Measurements from ENCODE around the gene DNAJC19.

DNAJC19 gene

DNA sequence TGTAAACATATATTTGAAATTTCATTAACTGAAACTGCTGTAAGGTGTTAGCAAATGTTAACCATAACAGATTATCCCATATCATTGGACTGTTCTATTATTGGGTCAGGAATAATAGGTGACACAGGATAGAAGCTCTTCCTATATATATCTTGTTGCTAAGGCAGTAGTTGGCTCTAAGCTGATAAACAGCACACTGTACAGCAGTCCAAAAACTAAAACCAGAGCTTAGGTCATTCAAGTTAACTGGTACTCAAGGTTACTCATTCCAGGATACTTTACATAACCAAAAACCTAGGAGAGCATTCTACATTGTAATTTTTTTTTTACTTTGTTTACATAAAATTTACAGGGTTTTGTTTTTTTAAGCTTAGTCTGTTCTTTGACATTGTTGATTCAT is 8.9 kb downstream of the DNAJC19 start:
- ATAC-seq, result no peak
- Mint-ChIP-seq H3K27ac (no peak overlapping the region), H3K4me1 (no peaks in the 10 kb centered on the region), H3K4me3 (no peak overlapping the region), H3K9me3 (no peaks in the 10 kb centered on the region), H3K36me3 (peaks cover 16% of the 10 kb centered on the region), H3K27me3 (no peaks in the 10 kb centered on the region)

DNA sequence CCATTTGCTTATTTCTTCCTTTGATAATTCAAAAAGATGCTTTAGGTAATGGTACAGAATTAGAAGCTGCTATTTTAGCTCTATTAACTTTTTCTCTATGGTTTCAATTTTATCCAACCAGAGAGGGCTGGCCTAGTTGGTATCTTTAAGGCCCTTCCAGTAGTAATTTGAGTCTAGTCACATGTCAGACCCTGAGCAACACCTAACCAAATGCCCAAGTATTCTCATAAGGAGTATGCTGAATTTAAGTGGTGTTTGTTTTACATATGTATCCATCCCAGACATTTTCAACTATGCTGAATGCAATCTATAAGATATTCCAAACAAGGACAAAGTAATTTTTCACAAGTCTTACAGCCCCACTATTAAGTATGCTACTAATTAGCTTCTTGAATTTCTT is 9.6 kb downstream of the DNAJC19 start:
- Mint-ChIP-seq H3K36me3 (peaks cover 16% of the 10 kb centered on the region), H3K4me3 (no peak overlapping the region), H3K4me1 (no peaks in the 10 kb centered on the region), H3K27me3 (no peaks in the 10 kb centered on the region), H3K9me3 (no peaks in the 10 kb centered on the region), H3K27ac (no peak overlapping the region)
- ATAC-seq, result no peak

DNA sequence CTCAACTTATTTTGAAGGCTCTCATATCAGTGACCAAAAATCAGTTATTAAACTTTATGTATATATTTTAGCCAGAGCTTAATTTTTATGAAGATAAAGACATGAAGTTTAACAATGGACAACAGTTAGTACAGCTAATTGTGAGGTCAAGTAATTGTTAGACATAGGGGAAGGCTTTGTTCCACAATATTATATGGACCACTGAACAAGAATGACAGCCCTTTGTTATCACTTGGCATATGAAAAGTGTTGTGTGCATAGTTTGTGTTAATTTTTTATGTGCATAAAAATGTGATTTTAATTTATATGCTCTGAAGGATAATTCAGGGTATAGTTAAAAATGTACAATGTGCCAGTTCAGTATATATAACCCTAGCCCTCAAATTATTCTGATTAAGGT is 12.0 kb downstream of the DNAJC19 start:
- no peaks in the 10 kb centered on the region for H3K9me3 Mint-ChIP-seq
- H3K27ac Mint-ChIP-seq, result no peak overlapping the region
- peaks cover 16% of the 10 kb centered on the region for H3K36me3 Mint-ChIP-seq

DNA sequence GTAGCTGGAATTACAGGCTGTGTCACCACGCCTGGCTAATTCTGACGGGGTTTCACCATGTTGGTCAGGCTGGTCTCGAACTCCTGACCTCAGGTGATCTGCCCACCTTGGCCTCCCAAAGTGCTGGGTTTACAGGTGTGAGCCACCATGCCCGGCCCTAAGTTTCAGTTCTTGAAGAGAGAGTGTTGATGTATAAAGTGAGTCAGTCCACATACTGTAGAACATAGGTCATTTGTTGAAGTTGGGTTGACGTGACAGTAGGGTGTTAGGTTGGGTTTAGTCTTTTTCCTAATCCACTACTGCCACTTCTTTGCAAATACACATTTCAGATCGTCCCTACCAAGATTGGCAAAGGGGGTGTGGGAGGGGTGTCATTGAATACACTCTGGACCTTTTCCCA is 15.2 kb downstream of the DNAJC19 start:
- Mint-ChIP-seq H3K4me1 (peaks cover 12% of the 10 kb centered on the region), H3K27ac (no peak overlapping the region), H3K9me3 (no peaks in the 10 kb centered on the region), H3K27me3 (no peaks in the 10 kb centered on the region), H3K4me3 (no peak overlapping the region), H3K36me3 (peaks cover 16% of the 10 kb centered on the region)
- ATAC-seq, result peak; percentile 12

More for the DNA sequence above, 12.0 kb downstream of the DNAJC19 start:
- Mint-ChIP-seq H3K27me3 (no peaks in the 10 kb centered on the region), H3K4me1 (peaks cover 6% of the 10 kb centered on the region), H3K4me3 (no peak overlapping the region)
- ATAC-seq, result no peak

DNA sequence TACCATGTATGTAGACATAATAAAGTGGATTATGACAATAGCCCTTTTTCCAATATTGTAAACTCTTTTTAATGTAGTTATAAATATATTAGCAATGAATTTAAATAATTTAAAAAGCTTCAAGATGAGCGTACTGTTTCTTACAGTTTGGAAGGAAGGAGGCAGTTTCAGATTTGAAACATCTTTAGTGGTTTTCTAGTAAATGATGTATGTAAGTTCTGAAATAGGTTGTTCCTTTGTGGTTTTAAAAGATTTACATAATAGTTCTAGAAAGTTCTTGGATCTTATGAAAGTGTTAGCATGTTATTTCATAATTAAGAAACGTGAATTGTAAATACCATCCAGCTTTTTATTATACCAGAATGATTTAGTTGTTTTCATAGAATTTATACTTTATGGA is 16.0 kb downstream of the DNAJC19 start:
- Mint-ChIP-seq H3K27me3 (no peaks in the 10 kb centered on the region), H3K36me3 (peaks cover 17% of the 10 kb centered on the region), H3K4me3 (no peak overlapping the region), H3K27ac (no peak overlapping the region), H3K9me3 (no peaks in the 10 kb centered on the region), H3K4me1 (peaks cover 12% of the 10 kb centered on the region)
- ATAC-seq, result no peak

DNA sequence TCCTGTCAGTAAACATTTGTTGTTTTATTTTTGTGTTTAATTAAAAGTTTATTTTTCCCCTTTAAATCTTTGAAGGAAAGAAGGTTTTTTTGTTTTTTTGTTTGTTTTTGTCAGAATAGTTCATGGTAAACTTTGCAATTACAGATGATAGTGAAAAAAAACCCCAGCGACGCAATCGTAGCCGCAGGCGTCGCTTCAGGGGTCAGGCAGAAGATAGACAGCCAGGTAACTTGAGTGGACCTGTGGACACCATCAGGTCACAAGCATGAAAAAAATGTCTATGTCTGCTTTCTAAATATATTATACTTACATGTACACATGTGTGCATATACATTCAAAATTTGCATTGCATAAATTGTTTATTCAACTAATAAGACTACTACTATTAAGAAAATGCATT is 18.6 kb downstream of the DNAJC19 start:
- H3K27me3 Mint-ChIP-seq, result no peaks in the 10 kb centered on the region
- no peaks in the 10 kb centered on the region for H3K9me3 Mint-ChIP-seq
- H3K36me3 Mint-ChIP-seq, result peaks cover 16% of the 10 kb centered on the region
- H3K4me3 Mint-ChIP-seq, result no peak overlapping the region
- no peak for ATAC-seq
- H3K4me1 Mint-ChIP-seq, result peaks cover 12% of the 10 kb centered on the region
- no peak overlapping the region for H3K27ac Mint-ChIP-seq

DNA sequence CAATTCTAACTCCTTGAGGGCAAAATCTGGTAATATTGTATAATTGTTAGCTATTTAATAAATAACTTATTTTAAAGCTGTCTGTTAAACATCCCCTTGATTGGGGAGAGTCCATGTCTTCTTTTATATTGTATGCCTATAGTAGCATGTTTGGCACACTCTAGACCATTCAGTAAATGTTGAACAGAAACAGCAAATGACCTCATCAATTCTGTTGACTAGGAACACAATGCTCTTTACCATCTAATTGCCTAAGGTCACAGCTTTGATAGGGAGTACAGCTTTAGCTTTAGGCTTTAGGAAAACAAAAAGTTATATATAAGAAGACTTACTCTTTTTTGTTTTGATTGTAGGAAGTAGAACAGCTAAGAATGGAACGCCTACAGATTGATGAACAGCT is 27.0 kb downstream of the DNAJC19 start:
- H3K4me3 Mint-ChIP-seq, result no peak overlapping the region
- H3K4me1 Mint-ChIP-seq, result no peaks in the 10 kb centered on the region
- peaks cover 43% of the 10 kb centered on the region for H3K36me3 Mint-ChIP-seq
- no peak overlapping the region for H3K27ac Mint-ChIP-seq
- no peaks in the 10 kb centered on the region for H3K9me3 Mint-ChIP-seq
- ATAC-seq, result no peak
- H3K27me3 Mint-ChIP-seq, result no peaks in the 10 kb centered on the region

DNA sequence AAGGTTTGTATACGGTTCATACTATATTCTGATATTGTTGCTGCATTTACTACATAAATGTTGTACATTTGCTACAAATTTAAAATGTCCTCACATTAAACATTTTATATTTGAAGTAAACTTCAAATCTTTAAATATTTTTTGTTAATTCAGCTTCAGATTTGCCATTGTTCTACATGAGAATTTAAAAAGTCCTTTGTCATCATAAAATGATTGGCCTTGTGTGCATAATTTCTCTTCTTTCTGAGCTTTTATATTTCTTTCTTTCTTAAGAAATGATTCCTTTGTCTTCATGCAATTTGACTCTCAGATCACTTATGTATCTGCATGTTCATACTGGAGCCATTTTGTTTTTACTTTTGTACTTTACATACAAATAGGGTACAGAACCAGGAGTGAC is 28.0 kb downstream of the DNAJC19 start:
- Mint-ChIP-seq H3K27me3 (no peaks in the 10 kb centered on the region), H3K4me3 (no peak overlapping the region), H3K27ac (no peak overlapping the region), H3K9me3 (no peaks in the 10 kb centered on the region), H3K4me1 (no peaks in the 10 kb centered on the region), H3K36me3 (peaks cover 48% of the 10 kb centered on the region)
- no peak for ATAC-seq

DNA sequence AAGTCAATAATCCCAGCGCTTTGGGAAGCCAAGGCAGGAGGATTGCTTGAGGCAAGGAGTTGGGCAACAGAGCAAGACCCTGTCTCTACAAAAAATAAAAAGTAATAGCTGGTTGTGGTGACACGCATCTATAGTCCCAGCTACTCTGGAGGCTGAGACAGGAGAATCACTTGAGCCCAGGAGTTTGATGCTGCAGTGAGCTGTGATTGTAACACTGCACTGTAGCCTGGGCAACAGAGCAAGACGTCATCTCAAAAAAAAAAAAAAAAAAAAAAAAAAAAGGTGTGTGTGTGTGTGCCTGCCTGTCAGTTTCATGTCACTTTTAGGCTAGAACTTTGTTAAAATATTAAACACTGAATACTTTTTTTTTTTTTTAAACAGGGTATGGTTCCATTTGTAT is 28.4 kb downstream of the DNAJC19 start:
- Mint-ChIP-seq H3K4me1 (no peaks in the 10 kb centered on the region), H3K27me3 (no peaks in the 10 kb centered on the region), H3K36me3 (peaks cover 52% of the 10 kb centered on the region), H3K27ac (no peak overlapping the region), H3K9me3 (no peaks in the 10 kb centered on the region), H3K4me3 (no peak overlapping the region)
- no peak for ATAC-seq

DNA sequence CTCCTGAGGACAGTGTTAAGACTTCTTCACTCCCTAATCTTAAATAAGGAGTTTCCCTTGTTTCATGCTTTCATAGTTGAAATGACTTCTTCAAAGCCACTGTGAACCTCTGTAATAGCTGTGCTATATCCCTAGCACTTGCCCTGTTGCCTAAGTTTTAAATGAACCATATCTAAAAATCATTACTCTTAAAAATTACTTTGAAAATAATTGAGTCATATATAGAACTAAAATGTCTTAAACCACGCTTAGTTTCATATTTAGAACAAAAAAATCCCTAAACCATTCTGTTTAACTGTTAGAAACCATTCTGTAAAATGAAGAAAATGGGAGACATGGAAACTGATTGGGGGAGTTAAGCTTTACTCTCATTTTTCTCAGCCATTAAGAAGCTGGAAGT is 29.8 kb downstream of the DNAJC19 start:
- no peaks in the 10 kb centered on the region for H3K27me3 Mint-ChIP-seq
- H3K4me1 Mint-ChIP-seq, result no peaks in the 10 kb centered on the region
- no peaks in the 10 kb centered on the region for H3K9me3 Mint-ChIP-seq
- H3K27ac Mint-ChIP-seq, result no peak overlapping the region
- H3K36me3 Mint-ChIP-seq, result peaks cover 61% of the 10 kb centered on the region
- no peak for ATAC-seq
- H3K4me3 Mint-ChIP-seq, result no peak overlapping the region

DNA sequence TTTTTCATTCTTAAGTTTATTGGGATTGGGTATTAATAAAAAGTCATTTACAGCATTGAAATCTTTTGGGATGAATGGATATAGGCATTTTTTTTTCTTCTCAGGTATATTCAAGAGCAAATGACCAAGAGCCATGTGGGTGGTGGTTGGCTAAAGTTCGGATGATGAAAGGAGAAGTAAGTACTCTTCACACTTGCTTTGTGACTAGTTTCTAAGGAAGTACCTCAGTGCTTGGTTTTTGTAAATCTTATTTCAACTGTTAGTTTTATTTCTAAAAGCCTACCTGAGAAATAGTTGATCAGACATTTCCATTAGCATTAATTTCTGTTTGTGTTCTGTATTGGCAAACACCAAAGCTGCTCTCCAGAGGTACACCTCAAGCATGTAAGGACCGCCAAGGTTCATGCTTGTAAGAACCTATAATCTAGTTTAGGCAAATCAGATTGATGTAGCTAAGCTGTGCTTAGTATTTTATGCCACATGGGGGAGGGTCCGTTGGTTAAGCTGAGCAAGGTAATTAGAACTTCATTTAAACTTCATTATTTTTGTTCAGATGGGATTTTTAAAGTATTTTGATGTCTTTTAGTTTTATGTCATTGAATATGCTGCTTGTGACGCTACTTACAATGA is 41.7 kb downstream of the DNAJC19 start:
- H3K27me3 Mint-ChIP-seq, result no peaks in the 10 kb centered on the region
- H3K27ac Mint-ChIP-seq, result peak overlapping the region; percentile 42
- H3K4me1 Mint-ChIP-seq, result peaks cover 22% of the 10 kb centered on the region
- H3K4me3 Mint-ChIP-seq, result no peak overlapping the region
- ATAC-seq, result peak; percentile 66
- peaks cover 53% of the 10 kb centered on the region for H3K36me3 Mint-ChIP-seq
- H3K9me3 Mint-ChIP-seq, result no peaks in the 10 kb centered on the region

DNA sequence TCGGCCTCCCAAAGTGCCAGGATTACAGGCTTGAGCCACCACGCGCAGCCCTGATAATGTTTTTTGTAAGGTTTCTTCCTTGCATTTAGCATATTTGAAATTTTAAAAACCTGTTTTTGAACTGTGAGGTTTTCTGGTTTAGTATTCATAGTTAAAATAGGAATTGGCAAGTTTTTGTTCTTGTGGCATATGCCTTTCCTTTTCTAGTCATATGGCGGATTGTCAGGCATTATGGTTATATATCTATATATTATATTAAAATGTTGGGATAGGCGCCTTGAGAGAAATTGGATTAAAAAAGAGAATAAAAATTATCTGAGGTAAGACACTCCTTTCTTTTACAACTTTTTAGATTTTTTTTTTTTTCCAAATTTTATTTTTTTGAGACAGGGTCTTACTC is 48.7 kb downstream of the DNAJC19 start:
- no peak overlapping the region for H3K27ac Mint-ChIP-seq
- H3K36me3 Mint-ChIP-seq, result peaks cover 39% of the 10 kb centered on the region
- no peaks in the 10 kb centered on the region for H3K27me3 Mint-ChIP-seq
- no peaks in the 10 kb centered on the region for H3K9me3 Mint-ChIP-seq
- H3K4me3 Mint-ChIP-seq, result no peak overlapping the region
- ATAC-seq, result no peak
- no peaks in the 10 kb centered on the region for H3K4me1 Mint-ChIP-seq

DNA sequence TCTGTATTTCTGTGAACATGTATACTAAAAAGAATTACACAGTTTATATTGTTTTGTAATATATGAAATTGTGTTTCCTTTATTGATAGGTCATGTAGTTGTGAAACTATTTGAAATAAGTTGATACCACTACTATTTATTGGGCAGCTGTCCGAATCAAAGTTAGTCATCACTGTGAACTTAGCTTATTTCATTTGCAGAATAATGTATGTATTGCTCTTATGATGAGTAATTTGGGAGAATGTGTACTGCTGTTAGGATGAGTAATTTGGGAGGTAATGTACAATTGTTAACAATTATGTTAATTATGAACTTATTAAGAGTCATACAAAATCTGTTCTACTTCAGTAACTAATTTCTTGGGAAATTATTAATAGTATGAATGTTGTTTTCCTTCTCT is 54.9 kb downstream of the DNAJC19 start:
- Mint-ChIP-seq H3K4me1 (peaks cover 19% of the 10 kb centered on the region), H3K36me3 (peaks cover 23% of the 10 kb centered on the region), H3K27me3 (no peaks in the 10 kb centered on the region), H3K9me3 (no peaks in the 10 kb centered on the region), H3K4me3 (no peak overlapping the region), H3K27ac (no peak overlapping the region)
- ATAC-seq, result no peak

All from stimulated activated memory B cell treated with anti-CD40 and anti-IgM and Interleukin-4, amounts not matched to agents 10 μg/mL and 1 μg/mL and 100 μg/mL, for 72 hours (primary cell).